GM21381 (cell line): ENCODE results near the gene AGBL1.
"Not testable (repeated sequence)": the region's sequence is repeated elsewhere in the genome, so short reads cannot be mapped to it uniquely, and the experiment has no call there.

Experiments
- ATAC-seq: cut with Tn5 transposase; IDR thresholded peaks from one replicate; pipeline ENCODE4 v1.9.1; 2021; ENCODE audit warnings: mild to moderate bottlenecking, moderate library complexity; ENCODE audit not compliant: unreplicated experiment

The AGBL1 gene

GRCh38 chr15:86491118-86491517, 411.4 kb downstream of the AGBL1 start:
- no peak for ATAC-seq

DNA sequence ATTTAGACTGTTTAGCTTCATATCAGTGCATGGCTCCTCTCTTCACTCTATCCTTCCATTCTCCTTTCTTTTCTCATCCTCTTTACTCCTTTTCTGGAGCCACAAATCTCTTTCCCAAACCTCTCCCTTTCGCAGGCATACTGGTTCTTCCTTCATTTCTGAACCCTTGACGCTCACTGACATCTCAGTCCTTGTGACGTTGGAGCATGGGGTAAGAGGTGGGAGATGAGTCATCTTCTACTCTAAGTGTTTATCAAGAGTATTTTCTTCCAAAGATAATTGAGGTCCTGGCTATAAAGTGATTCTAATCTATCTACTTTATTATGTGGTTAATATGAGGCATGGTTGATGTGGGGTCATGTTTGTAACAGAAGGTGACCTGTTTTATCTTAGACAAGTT, 414.2 kb downstream of the AGBL1 start:
- no peak for ATAC-seq

- no peak for ATAC-seq
Observed at GRCh38 chr15:86494475-86494874, 414.8 kb downstream of the AGBL1 start.

GRCh38 chr15:86502301-86502700, 422.6 kb downstream of the AGBL1 start:
- ATAC-seq, result no peak

- ATAC-seq, result no peak
Observed at GRCh38 chr15:86505951-86506350, 426.3 kb downstream of the AGBL1 start.

GRCh38 chr15:86506401-86506800, 426.7 kb downstream of the AGBL1 start:
- ATAC-seq, result no peak

DNA sequence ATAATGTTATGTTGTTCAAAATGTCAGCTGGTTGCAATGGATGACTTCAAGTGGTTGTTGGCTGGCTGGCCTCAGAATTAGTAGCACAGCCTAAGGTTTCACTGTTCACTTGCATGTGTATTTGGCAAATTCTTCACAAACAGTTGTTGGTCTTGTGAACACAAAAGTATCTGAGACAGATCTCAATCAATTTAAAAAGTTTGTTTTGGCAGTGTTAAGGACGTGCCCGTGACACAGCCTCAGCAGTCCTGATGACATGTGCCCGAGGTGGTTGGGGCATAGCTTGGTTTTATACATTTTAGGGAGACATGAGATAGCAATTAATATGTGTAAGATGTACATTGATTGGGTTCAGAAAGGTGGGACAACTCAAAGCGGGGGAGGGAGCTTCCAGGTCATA, 436.0 kb downstream of the AGBL1 start:
- ATAC-seq, result no peak

DNA sequence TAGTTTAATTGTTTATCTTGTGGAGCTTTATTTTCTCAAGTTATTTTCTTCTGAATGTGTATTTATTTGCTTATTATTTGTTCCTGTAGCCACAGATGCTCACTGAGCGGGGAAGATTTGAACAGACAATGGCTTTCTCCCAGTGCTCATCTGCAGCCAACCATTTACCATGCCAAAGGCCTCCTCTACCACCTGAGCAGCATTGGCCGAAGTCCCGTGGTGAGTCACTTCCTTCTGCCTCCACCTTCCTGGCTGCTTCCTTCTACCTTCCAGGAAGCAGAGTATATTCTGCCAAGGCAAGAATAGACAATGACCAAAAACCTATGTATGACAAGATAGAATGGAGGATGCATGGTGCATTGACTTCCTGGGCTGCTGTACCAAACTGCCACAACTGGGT, 443.1 kb downstream of the AGBL1 start:
- no peak for ATAC-seq

DNA sequence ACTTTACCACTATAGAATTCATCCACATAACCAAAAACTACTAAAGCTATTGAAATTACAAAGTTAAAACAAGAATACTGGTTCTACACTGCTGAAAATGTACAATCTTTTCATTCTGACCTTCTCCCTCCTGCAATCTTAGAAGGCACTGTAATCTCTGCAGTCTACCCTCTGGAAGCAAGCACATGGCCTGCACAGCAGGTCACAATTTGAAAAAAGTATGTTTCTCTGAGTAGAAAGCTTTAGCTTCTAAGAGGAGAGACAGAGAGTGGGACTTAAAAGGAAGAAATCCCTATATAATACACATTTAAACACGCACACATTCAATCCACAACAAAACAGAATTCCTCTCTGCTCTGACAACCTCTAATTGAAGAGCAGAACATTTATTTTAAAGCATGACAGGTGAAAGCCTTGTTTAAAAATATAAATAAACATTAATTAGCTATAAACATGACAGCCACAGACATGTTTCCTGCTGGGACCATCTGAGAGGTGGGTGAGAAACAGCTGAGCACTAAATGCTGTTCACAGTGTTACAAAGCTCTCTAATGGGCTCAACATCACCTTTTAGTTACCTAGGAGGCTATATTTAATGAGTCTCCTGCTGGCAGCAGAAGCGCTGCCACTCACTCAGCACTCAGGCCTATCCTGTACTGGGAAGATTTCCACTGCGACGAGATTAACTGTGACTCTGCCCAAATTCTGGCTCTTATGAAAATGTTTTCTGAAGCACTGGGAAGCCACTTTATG, 447.4 kb downstream of the AGBL1 start:
- ATAC-seq, result no peak

GRCh38 chr15:86528094-86528493, 448.4 kb downstream of the AGBL1 start:
- not testable (repeated sequence) for ATAC-seq

DNA sequence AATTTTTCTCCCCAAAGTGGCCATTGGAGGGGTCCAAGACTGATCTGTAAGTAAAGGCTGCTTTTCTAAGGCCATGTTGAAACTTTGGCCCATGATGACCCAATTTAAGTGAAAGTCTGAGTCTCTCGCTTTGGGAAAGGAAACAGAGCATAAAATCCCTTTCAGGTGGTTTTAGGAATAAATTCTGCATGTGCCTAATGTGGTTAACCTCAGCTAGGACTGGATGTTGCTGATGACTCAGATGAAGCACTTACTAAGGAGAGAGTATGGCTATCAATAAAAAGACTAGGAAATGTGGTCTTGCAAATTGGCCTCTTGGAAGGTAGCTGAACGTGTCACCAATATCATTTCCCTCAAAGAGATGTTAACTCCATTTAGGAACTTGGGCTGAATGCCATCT, 458.5 kb downstream of the AGBL1 start:
- no peak for ATAC-seq

DNA sequence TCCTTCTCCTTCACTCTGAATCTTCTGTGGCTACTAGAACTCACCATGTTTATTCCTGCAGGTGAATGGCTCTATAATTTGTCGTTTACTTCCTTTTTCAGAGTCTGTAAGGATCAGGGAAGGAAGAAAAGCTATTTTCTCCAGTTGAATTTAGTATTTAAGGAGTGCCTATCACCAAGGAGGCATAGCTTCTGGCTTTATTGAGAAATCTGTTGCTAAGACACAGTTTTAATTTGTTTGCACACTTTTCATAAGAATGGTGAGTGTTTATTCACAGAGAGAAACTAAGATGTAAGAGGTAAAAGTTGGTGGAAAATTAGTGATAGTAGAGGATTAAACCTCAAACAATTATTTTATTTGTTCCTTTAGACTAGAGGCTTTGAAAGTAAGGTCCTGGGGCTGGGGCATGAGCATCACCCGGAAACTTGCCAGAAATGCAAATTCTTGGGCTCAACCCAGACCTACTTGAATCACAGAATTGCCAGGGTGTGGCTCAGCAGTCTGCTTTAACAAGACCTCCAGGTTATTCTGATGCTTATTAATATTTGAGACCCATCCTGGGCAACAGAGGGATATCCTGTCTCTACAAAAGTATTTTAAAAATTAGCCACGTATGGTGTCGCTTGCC, 461.3 kb downstream of the AGBL1 start:
- no peak for ATAC-seq

DNA sequence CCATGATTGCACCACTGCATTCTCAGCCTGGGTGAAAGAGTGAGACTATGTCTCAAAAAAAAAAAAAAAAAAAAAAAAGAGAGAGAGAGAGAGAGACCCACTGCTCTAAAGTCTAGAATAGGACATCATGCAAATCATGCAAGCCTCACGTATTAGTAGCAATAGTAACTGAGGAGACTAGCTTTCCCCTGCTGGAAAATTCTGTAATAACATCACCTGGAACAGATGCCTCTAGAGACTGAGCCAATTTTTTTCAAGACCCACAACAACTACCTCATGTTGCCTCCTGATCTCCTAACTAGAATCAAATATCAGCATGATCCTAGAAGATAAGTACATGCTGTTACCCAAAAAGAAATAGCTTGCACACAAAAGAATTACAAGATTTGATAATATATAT, 461.9 kb downstream of the AGBL1 start:
- ATAC-seq, result no peak

DNA sequence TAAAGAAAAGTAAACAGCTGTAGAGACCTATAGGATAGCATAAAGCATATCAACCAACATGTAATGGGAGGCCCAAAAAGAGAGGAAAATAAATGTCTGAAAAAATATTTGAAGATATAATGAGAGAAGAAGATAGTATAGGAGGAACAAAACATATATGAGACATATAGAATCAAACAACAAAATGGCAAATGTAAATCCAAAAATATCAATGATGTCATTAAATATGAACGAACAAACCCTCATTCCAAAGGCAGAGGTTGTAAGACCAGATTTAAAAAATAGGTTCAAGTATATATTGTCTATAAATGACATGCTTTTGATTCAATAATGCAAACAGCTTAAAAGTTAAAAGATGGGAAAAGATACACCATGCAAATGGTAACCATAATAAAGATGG, 470.4 kb downstream of the AGBL1 start:
- no peak for ATAC-seq

GRCh38 chr15:86553108-86553507, 473.4 kb downstream of the AGBL1 start:
- no peak for ATAC-seq

GRCh38 chr15:86555098-86555497, 475.4 kb downstream of the AGBL1 start:
- ATAC-seq, result no peak

DNA sequence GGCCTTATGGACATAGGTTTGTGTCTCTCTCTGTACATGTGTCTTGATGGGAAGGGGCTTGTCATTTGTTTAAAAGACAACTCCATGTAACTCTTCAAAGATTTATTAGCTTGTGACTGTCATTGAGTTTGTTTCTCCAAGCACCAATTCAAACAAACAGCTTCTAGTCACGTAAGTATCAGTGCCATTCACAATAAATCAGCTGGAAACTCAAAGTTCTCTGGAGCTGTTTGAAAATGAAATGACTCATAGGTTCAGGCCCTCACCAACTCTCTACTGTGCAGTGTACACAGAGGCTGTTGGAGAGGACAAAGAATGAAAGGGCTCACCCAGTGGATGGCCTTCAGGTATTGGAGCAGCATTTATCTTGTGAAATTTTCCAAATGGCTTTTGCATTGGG, 476.3 kb downstream of the AGBL1 start:
- no peak for ATAC-seq

DNA sequence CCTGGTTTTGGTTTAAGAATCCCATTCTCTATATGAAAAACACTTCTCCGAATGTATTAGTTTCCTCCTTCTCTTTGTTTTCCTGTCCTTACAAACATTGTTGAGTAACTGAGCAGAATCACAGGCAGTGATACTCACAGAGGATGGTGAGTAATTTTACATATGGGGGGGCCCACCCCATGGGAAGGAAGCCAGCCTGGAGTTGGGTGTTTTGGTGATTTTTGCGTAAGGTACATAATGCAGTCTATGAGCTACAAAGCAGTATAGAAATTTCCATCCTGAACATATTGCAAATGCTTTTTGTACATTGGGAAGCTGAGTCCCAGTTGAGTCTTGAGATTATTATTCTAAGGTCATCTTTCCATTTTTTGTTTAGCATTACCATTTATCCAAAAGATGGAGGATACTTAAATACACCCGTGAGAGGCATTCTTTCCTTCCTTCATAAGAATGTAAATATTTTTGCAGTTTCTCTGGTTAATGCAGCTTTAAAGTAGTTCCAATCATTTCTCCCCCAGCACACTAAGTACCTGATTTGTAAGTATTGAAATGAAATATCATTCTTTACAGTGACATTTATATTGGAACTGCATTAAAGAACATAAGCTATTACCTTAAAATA, 476.8 kb downstream of the AGBL1 start:
- ATAC-seq, result no peak

- no peak for ATAC-seq
Observed at GRCh38 chr15:86557018-86557550, 477.4 kb downstream of the AGBL1 start.

- ATAC-seq, result no peak
Observed at GRCh38 chr15:86558252-86558651, 478.6 kb downstream of the AGBL1 start.

- ATAC-seq, result no peak
Observed at GRCh38 chr15:86558686-86559085, 479.0 kb downstream of the AGBL1 start.

DNA sequence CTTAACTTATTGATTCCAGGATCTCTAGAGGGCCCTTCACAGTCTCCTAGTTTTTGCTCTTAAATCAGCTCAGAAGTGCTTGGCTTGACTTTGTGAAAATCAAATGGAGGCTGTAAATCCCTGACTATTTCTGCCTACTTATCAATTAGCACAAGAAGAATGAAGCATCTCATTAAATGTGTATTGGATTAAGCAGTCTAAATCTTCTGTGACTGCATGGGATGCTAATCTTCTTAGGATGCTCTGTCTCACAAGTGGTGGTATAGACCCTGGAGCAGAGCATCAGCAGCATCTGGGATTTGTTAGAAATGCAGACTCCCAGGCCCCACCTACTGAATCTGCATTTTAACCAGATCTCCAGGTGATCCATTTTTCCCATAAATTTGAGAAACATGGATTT, 488.7 kb downstream of the AGBL1 start:
- no peak for ATAC-seq
